GDM1 (cell line): Measurements from ENCODE around the gene PCIF1.
A peak's percentile ranks its signal among the peaks of the same experiment; 100 is the strongest.
"Not testable (repeated sequence)": the region's sequence is repeated elsewhere in the genome, so short reads cannot be mapped to it uniquely, and the experiment has no call there.

Source experiments
- DNase-seq: peaks from one replicate; lab custom pipeline; 2025; lab: John Stamatoyannopoulos, UW

The PCIF1 gene

GRCh38 chr20:45947110-45947866 is 12.8 kb downstream of the PCIF1 start:
- DNase-seq = no peak

DNA sequence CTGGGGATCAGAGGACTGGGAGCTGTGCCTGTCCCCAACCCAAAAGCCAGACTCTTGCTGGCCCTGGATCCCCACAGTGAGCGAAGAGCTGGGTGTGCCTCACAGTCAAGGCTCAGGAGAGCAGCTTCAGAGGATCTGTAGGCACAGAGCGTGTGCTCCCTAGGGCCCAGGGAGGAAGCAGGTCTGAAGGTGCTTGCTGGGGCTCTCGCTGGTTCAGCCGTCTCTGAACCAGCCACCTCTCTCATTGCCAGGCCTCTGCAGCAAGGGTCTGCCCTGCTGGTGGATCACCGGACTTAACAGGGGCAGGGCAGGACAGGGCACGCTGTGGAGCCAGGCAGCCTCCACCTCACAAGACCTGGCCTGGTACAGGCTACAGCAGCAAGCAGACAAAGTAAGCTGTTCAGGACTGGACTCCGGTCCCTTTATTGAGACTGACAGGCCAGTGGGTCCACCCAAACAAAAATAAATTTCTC is 13.8 kb downstream of the PCIF1 start:
- no peak for DNase-seq

DNA sequence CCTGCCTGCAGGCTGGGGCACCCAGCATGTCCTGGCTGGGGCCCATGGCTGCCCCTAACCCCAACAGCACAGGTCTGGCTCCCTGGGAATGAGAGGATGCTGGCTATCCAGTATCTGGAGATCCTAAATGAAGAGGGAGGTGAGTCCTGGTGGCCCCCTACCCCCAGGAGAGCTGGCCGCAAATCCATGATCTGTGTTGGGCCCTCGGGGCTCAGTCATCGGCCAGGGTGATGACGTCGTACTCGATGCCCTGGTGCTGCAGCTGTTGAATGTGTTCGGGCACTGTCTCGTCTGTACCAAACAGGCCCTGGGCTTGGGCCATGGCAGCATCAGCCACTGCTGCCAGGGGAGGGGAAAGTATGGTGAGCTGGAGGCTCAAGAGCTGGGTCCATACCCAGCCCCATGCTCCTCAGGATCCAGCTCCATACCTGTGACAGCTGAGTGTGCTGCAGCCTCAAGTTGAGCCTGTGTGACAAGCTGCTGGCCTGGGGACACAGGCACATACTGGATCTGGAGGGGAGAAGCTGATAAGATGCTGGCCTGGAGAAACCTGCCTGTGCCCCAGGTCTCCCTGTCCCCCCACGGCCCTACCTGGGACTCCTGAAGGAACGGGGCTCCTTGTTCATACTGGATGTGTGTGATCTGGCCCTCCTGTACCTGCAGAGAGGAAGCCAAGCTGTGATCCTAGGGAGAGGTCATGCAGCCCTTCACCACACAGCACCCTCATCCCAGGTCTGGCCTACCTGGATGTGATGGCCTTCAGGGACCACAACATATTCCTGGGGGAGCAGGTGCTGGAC is 14.5 kb downstream of the PCIF1 start:
- DNase-seq = no peak

DNA sequence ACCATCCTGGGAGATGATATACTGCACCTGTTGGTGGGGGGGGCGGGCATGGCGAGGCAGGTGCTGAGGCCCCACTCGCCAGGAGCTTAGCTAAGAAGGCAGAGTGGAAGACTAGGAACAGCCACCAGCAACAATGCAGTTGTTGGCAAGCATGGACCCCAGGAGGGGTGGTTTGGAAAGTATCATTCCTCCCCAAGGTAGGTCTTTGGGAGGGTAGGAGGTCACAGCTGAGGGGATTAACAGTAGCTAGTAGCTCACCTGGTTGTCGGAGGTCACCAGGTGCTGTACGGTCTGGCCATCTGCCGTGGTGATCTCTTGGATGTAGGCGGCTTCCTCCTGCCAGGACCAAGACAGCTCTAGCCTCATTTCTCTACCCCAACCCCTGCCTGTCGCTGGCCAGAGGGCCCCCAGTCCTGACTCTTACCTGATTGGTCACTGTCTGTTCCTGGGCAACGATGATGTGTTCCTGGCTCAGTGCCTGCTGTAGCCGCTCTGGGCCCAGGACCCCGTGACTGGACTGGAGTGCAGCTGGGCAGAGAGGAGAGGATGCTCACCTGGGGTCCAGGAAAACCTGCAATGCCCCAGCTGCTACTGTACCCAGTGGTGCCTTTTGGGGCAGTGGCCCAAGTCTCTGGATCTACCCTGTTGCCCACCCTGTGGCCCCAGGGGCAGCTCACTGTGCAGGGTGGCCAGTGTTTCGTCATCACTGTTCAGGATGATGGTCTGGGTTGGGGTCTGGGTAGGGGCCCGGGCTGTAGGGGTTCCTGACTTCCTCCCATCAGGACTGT is 15.3 kb downstream of the PCIF1 start:
- no peak for DNase-seq

DNA sequence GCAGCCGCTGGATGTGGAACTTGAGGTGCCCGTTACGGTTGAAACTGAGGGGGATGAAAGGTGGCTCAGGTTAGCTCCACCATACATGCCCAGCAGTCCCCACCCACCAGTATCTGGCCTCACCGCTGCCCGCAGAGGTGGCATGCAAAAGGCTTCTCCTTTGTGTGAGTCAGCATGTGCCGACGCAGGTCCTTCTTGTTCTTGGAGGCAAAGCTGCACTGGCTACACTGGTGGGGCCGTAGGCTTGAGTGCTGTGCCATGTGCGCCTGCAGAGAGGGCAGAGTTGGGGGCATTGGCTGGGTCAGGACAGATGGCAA is 15.8 kb downstream of the PCIF1 start:
- no peak for DNase-seq

- no peak for DNase-seq
Observed at GRCh38 chr20:45951925-45952834, 17.7 kb downstream of the PCIF1 start.

- no peak for DNase-seq
Observed at GRCh38 chr20:45952861-45953260, 18.4 kb downstream of the PCIF1 start.

- no peak for DNase-seq
Observed at GRCh38 chr20:45953672-45954071, 19.2 kb downstream of the PCIF1 start.

GRCh38 chr20:45956326-45956725 is 21.8 kb downstream of the PCIF1 start:
- DNase-seq = not testable (repeated sequence)

GRCh38 chr20:45957021-45957941 is 22.8 kb downstream of the PCIF1 start:
- no peak for DNase-seq

- DNase-seq = no peak
Observed at GRCh38 chr20:45958593-45958992, 24.1 kb downstream of the PCIF1 start.

- DNase-seq = no peak
Observed at GRCh38 chr20:45959126-45959525, 24.6 kb downstream of the PCIF1 start.

DNA sequence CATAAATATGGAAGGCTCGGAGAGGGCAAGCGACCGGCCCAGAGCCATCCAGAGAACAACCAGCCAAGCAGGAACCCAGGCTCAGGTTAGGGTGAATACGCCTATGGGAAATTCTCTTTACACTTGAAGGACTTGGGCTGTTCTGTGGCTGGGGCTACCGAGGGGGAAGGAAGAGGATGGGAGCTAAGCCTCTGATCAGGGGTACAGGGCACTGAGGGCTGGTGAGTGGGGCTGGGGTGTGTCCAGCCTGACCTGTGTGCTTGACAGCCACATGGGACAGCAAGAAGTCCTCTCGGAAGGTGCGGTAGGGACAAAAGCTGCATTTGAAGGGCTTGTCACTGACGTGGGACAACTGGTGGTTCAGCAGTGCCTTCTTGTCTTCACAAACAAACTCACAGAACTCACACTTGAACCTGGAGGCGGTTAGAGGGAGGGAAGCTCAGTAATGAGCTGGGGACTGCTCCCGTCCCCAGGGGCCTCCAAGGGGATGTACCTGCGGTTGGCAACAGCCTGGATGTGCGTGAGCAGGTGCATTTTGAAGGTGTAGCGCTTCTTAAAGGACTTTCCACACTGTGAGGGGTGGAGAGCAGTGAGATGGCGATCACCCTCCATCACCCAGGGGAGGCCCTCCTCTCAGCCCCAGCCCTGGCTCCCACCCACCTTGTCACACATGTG is 25.6 kb downstream of the PCIF1 start:
- no peak for DNase-seq

- no peak for DNase-seq
Observed at GRCh38 chr20:45962031-45962755, 27.7 kb downstream of the PCIF1 start.

- DNase-seq = peak; percentile 11
Observed at GRCh38 chr20:45963059-45964005, 28.8 kb downstream of the PCIF1 start.

GRCh38 chr20:45964006-45964400 is 29.5 kb downstream of the PCIF1 start:
- DNase-seq = no peak

DNA sequence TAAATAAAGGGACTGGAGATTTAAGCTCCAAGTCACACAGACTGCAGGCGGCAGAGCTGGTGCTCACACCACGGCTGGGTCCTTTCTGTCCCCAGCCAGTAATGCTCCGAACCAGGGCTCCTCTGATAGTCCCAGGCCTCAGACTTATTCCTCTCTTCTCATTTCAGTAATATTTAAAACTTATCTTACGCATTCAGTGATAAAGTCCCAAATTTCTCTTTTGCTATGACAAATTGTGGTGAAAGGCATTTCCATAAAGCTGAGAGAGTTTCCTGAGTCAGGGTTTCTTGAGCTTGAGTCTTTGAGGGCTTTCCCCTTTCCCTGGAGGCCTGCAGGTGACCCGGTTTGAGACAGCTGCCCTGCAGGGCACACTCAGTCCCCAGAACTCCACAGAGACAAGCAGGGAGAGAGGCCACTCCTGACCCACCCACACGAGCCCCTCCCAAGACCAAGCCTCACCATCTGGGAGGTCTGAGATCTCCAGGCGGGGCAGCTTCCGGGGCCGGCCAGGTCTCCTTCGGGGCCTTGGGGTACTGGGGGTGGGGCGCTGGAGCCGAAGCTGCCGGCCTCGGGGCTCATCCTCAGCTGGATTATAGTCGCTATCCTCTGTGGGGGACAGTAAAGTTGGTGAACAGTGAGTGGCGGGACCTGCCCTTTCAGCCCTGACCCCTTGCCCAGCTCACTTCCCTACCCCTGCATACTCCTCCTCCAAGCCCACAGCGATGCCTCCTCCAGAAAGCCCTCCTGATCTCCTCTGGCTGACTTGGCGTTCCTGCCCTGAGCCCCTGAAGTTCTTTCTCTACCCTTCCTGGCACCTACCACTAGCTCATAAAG is 30.9 kb downstream of the PCIF1 start:
- DNase-seq = no peak
